A549 (cell line): Measurements from ENCODE around the gene GRAMD2B.

Experiments
- CHD2 ChIP-seq: fragments of 150-350 bp; IDR thresholded peaks from 2 replicates; pipeline ENCODE4 v1.6.1; 2014; ENCODE audit warnings: low read length; ENCODE audit not compliant: partially characterized antibody
- KDM1A ChIP-seq: fragments of 200-600 bp; sonication (generic); IDR thresholded peaks from 2 replicates; pipeline ENCODE4 v1.6.1; 2016; ENCODE audit warnings: low read depth, mild to moderate bottlenecking
- MAFK ChIP-seq: fragments of 450-650 bp; IDR thresholded peaks from 2 replicates; pipeline ENCODE4 v1.6.1; 2014; ENCODE audit not compliant: partially characterized antibody
- MAZ ChIP-seq: fragments of 150-350 bp; IDR thresholded peaks from 2 replicates; pipeline ENCODE4 v1.6.1; 2014; ENCODE audit warnings: antibody characterized with exemption, low read depth, low read length, borderline replicate concordance
- POLR2A ChIP-seq: IDR thresholded peaks from 2 replicates; pipeline ENCODE4 v1.6.1; 2012; ENCODE audit warnings: mild to moderate bottlenecking, low read length
- ZFP36 ChIP-seq: fragments of 450-650 bp; IDR thresholded peaks from 2 replicates; pipeline ENCODE4 v1.6.1; 2014; ENCODE audit warnings: borderline replicate concordance; ENCODE audit not compliant: partially characterized antibody
- TF ChIP-seq, protein P1 (sequence below): fragments of >200 bp; sonication (Bioruptor Twin); formaldehyde crosslinking; IDR thresholded peaks from 3 replicates; pipeline ENCODE4 v1.5.1; 2016

DNA sequence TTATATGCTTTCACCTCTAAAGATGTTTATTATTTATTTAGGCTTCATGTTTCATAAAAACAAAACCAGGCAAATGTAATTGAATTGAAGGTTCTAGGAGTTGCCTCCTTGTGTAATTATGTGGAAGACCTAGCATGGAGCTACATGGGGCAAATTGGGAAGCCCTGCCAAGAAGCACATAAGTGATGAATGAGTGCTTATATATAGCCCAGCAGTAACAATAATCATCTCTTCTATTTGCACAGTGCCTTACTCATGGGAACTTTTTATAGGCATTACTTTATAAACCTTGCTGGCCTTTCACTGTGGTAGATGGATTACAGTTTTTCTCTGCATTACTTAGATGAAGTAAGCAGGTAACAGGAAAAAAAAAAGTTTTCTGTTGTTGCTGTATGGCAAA, 40.0 kb upstream of the GRAMD2B start:
- TF ChIP-seq ZFP36 (no peak), POLR2A (no peak), CHD2 (no peak), MAZ (no peak), MAFK (no peak), KDM1A (no peak)
- TF ChIP-seq, protein P1, sequence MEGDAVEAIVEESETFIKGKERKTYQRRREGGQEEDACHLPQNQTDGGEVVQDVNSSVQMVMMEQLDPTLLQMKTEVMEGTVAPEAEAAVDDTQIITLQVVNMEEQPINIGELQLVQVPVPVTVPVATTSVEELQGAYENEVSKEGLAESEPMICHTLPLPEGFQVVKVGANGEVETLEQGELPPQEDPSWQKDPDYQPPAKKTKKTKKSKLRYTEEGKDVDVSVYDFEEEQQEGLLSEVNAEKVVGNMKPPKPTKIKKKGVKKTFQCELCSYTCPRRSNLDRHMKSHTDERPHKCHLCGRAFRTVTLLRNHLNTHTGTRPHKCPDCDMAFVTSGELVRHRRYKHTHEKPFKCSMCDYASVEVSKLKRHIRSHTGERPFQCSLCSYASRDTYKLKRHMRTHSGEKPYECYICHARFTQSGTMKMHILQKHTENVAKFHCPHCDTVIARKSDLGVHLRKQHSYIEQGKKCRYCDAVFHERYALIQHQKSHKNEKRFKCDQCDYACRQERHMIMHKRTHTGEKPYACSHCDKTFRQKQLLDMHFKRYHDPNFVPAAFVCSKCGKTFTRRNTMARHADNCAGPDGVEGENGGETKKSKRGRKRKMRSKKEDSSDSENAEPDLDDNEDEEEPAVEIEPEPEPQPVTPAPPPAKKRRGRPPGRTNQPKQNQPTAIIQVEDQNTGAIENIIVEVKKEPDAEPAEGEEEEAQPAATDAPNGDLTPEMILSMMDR: no peak
